CD4-positive, alpha-beta T cell treated with Interleukin-4 for 1 hour (primary cell): Measurements from ENCODE around the gene TMEM17.

Experiments used
- DNase-seq, 2 donors: peaks; one replicate each; pipeline ENCODE4 v3.0.0-alpha.2; 2020 to 2022

The TMEM17 gene

GRCh38 chr2:62452701-62453454, 53.1 kb downstream of the TMEM17 start:
- no peak for DNase-seq

- no peak for DNase-seq
These were observed 55.2 kb downstream of the TMEM17 start for GRCh38 chr2:62450716-62451191.
